SW480 (cell line): ENCODE data around the gene C11orf71.

Experiments
- DNase-seq: peaks from one replicate; pipeline ENCODE4 v3.0.0-alpha.2; 2016; ENCODE audit warnings: low spot score

Gene C11orf71

DNA sequence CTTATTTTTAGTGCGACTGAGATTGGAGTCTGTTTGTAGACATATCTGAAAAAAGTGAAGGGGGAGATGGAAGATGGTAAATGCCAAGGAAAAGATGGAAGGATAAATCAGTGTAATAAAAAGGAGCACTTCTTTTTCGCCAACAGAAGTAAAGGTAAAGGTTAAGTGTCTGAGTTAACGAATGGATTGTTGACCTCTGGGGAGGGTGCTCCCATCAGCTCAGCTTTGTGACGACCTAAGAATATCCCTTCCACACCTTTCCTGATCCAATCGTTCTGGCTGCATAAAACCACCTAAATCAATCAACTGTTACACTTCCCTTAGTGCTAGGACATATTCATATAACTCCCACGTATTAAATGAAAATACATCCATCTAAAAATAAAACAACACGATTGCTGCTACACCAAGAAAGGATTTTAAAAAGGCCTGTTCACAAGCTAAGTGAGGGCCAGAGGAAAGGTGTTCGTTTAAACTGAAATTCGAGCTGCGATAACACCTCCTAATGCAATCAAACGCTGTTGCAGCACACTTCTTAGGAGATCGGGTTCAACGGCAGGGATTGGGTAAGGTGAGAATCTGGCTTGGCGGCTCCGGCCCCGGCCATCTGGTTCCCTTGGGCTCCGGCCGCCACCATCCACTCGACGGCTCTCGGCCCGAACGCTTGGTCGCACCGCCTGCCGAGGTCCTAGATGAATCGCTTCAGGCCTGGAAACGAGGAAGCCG, 658 bp downstream of the C11orf71 start:
- DNase-seq: peak; percentile 58

DNA sequence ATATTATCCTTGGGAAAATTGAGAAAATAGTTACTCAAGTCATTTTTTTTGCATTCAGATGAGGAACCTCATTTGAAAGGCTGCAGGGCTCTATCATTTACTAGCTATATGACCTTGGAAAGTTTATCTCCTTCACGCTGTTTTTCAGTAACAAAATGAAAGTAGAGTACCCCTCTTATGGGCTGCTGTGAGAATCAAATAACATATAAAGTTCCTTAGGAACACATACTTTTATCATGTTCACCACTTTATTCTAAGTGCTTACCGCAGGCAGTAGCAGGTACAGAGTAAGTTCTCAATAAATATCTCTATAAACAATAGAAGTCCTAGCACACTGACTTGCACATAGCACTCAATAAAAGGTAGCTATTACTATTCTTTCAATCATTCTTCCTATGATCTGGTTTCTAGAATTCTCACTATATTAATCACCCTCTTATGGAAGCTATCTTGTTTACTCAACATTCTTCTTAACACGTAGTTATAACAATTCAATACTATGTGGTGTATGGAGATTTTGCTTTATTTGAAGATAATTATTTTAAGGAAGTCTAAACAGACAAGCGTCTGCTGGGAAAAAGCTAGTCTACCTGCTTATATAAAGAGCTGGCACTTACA, 1.9 kb downstream of the C11orf71 start:
- DNase-seq: no peak

DNA sequence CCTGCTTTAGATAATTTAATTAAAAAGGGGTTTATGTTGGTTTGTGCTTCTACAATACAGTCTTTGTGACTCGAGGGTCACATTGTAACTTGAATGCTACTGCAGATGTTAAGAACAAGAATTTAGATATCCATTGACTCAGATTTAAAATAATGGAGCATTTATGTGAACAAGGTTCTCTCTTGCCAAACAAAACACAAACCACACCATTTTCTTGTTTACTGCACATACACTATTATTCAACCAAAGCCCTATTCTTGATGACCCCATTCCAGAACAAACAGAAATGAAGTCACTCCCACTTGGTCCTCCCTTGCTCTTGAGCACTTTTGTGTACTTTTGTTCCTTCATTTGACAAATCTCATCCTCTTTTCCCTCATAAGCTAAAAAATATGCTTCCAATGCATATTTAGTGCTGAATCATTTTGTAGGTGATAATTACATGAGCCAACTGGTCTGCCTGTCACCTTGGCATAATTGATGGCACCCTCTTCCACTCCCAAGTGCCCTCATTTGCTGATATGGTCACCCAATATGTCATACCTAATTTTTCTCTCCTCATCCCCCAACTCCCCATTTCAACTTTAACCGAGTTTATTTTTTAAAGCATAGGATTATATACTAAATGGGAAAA, 2.8 kb downstream of the C11orf71 start:
- no peak for DNase-seq

DNA sequence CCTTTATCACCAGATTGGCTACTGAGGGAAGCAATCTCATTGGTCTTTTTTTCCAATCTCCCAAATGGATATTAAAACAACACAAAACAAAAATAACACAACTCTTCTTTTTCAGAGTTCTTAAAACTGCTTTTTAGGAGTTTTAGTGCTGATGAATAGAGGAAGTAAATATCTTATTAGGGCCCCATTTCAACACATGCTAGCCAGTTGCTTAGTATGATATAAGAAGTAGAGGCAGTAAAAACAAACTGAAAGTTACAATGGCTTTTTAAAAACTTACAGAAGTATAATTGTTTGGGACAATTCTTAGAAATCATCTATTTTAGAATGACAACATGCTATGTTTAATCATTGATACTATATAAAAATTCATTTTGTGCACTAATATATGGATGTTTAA, 3.4 kb downstream of the C11orf71 start:
- no peak for DNase-seq

DNA sequence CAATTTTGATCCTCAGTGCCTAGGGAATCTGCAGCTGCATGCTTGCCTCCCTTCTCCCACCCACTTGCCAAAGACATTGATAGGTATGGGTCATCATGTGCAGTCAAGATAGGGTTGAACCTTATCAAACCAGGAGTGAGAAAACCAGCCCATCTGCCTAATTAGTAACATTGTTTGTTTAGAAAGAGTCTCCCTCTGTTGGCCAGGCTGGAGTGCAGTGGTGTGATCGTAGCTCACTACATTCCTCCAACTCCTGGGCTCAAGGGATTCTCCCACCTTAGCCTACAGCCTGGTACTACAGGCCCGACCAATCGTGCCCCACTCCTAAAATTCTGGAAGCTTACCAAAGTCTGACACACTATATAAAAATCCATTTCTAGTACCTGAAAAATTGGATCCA, 4.6 kb downstream of the C11orf71 start:
- no peak for DNase-seq

DNA sequence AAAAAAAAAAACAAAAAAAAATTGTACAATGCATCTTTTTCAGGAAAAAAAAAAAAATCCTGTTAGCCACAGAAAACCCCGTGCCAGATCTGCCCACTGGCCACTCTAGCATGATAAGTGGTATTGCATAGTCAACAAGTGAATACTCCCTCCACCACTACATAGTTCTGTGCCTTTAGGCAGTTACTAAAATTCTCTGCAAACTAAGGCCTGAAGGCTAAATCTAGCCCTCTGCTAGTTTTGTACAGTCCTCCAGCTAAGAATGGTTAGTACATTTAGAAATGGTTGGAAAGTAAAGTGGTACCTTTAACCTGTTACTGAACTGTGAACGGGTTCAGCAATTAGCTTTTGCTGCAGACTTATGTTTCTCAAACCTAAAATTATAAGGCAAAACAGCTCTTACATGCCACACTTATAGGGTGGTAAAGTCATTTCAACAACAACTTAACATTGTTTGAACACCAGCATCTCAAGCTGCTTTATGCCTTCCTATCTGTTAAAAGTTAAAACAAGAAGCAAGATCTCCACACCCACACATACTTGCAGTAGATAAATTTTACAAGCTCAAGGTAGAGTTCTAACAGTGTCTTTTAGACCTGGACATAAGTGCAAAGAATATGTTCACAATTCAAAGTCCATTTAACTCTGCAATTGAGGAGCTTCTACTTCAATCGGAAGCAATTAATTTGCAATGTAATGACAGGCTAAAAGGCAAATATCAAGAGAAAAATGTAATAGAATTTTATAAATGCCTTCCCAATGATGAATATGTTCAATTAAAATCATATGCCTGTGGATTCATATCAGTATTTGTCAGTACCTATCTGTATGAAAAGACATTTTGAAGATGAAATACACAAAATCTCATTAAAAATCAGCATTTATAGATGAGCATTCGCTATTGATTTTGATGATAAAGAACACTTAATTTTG, 7.3 kb downstream of the C11orf71 start:
- DNase-seq: no peak

DNA sequence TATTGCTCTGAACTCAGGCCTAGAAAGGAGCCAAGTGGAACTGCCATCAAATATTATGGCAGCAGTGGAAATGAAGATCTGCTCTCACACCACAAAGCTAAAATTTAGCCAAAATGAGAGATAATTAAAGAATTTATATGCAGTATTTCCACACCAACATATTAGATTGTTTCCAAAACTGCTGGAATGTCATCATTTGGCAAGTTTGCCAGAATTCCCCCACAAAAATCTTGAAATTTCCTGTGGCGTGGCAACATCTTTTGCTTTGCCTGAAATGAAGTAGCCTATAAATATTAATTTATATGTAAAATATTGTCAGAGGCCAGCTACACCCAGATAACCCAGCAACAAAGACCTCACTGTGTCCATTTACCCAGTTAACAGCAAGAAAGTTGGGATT, 13.8 kb downstream of the C11orf71 start:
- no peak for DNase-seq

DNA sequence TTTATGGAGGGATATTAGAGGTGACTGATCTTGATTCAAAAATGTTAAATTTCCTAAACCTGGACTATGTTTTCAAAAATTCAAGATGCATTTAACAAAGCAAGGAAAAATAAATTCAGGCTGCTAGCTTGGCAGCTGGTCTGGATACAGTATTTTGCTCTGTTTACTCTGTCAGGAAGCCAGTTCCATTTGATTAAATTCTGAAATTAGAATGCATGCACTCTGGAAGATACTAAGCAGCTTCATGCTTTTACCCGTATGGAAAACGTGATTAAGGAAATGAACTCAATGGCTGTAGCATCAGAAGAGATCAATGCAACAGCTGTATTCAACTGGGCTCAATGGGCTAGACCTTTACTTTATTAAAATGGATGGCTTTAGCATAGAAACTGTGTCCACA, 14.2 kb downstream of the C11orf71 start:
- no peak for DNase-seq

DNA sequence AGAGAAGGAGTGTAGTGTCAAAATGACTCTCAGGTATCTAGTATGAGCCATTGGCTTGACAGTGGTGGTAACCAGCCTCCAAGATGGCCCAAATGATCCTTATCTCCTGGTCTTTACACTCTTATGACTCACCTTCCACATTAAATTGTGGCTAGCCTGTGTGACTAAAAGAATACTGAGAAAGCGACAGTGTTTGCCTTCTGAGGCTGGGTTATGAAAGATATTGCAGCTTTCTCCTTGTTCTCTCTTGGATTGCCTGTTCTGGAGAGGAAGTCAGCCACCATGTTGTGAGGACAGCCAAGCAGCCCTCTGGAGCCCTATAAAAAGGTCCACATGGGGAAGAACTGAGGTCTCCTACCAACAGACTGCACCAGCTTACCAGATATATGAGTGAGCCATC, 15.8 kb downstream of the C11orf71 start:
- DNase-seq: no peak

DNA sequence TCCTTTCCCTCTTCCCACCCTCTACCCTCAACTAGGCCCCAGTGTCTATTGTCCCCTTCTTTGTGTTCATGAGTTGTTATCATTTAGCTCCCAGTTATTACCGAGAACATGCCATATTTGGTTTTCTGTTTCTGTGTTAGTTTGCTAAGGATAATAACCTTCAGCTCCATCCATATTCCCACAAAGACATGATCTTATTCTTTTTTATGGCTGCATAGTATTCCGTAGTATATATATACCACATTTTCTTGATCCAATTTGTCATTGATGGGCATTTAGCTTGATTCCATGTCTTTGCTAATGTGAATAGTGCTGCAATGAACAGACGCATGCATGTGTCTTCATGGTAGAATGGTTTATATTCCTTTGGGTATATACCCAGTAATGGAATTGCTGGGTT, 17.8 kb downstream of the C11orf71 start:
- no peak for DNase-seq

DNA sequence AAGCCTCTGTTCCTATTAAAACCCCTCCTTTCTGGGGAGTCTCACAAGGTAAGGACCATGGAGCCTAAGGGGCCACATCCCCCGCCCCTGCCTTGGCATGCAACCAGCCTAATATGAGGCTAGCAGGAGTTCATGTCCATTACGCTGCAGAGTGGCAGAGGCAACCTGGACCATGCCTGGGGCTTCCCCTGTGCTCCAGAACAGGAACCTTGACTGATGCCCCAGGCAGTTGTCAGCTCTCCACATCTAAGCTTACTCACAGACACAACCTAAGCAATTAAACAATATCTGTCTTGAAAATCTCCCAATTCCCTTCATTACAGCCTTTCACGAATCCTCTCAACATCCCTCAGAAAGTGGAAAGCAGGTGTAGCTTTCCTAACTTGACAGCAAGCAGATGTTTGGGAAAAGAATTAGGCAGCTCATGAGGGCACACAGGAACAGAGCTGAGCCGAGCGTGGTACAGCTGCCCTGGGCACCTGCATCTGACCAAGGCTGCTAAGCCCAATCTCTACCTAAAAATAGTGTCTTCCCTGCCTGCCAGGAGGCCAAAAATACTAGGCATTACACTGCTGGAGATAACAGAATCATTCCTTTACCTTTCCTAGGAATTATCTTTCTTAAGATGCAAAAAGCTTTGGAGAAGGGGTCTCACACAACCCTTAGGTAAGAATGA, 20.8 kb downstream of the C11orf71 start:
- no peak for DNase-seq

DNA sequence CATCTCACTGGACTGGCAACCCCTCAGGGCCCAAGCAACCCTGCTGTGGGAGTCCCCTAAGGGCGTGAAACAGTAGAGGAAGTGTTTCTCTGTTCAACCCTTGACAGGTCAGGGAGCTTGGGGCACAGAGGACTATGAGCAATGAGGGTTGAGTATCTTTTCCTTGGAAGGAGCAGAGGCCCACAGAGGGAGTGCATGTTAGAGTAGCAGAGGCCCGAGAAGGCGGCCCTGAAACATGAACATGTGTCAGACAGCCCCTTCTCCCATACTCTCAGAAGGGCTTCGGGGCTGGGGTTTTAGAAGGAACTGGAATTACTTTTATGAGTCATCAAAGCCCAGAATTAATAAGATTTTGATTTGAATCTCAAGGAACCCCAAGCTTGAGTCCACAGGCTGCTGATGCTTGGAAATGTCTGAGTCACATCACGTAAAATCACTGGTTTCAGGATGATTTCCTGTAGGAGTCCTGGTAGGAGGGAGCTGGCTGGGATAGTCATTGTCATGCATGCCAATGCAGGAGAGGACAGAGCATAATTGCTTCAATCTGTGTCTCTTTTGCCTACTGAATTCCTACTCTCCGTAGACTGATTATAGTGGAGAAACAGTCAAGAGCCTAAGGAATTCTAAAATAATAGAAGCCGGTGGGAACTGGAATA, 22.6 kb downstream of the C11orf71 start:
- no peak for DNase-seq

DNA sequence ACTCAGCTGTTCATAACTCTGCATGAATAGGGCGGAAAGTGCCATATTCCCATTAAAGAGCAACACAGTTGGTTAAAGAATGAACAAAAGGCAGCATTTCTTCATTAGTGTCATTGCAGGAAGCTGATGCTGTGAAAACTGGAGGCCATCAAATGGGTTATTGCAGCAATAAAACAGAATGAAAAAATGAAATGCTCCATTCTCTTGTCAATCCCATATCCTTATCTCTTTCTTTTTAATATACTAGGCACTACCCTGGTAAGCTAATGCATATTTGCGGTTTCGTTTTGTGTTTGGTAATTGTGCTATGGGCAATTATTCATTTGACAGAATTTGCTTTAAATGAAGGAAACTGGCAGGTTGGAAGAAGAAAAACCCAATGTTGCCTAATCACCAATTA, 25.3 kb downstream of the C11orf71 start:
- DNase-seq: no peak

DNA sequence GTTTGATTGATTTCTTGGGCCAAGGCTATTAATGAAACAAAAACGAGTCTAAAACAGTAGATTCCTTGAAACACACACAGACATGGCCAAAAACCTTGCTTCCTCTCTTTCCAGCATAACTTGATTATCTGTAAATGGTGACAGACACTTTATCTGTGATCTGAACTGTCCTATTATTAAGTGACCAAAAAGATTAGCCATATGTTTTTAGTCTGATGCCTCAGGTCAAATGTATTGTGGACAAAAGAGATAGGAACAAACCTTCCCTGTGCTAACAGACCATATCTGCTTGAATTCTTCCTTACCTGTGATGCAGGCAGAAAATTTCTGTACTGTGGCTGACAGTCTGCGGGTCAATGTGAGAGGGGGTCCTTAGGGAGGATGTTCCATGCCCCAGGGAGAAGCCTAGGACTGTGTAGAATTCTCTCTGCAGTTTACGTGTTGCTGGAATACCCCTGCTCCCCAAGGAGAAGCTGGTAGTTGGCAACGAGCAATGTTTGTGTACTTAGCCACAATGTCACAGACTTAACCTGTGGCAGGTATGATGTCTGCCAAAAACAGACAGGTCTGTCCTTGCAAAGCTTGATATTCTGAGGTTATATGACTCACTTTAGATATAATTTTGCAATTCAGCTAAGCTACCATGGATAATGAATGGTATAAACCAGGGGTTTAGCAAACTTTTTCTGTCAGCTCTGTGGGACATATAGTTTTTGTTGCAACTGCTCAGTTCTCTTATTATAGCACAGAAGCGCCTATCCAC, 31.2 kb downstream of the C11orf71 start:
- DNase-seq: no peak

DNA sequence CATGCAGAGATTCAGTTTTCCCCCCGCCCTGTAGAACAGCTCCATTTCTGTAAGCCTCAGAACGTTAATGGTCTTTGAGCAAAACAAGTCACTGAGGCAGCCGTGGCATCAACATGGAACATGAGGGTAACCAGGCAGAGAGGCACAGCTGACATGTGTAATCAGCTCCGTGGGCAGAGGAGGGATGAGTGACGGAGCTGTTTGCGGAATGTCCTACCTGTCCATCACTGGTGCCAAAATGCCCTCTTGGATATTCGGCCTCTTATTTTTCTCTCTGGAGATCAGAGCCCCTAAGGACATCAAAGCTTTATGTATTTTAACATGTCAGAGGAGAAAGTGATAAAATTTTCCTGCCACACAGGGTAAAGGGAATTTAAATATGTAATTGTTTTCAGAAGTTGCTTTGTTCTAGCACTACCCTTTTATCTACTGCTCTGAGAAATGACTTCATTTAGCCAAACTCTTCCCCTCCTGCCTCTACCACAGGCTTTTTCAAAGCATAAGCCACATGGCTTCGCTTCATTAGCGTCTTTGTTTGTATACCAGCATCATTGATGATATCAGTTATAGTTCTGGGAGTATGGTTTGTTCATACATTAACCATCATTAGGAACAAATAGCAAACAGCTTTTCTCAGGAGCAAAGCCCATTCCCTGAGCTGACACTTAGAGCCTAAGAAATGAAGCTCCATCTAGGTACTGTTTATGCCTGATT, 32.9 kb downstream of the C11orf71 start:
- no peak for DNase-seq

DNA sequence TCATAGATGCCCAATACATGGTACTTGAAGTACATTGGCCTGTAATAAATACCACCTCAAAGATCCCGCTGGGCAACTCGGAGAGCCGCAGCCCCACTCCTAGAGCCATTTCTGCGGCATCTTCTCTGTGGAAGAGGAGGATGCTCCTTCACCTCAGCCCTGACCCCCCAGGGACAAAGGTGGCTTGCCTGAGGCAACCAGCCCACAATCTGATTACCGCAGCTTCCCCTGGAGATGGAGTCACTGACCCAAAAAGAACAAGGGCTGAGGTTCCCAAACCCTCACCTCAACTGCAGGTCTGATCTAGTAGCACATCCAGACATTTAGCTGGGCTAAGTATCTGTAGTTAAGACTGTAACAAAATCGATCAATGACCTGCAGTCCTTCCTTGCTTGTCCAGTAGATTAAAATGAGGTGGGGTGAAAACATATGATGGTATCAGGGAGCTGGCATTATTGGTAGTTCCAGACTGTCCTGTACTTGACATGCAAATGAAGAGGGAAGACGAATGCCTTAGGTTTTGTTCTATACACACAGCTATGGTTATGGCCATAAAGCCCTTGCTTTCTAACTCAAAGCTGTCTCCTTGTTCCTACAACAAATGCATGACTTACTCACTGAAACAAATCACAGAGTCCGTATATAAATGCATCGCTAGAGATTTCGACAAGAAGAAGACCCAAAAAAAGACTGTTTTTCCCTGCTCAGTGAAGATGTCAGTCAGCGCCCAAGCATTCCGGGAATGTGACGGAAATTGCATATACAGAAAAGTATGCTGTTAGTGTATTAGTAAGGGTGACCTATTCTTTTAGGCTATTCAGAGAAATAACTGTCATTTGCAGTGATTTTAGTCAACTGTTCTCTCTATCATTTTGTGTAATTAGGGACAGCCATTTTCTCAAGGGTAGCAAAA, 33.7 kb downstream of the C11orf71 start:
- no peak for DNase-seq

DNA sequence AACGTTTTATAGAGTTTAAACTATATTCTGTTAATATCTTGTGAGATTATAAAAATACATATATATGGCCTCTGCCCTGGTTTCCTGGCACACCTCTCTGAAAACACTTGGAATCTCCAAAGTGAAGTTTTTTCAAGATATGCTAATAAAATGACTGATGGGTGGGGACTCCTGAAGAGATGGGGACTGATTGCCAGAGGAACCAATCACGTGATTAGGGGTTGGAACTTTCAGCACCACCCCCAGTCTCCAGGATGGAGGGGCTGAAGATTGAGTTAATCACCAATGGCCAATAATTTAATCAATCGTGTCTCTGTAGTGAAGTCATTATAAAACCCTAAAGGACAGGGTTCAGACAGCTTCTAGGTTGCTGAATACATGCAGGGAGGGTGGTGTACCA, 37.4 kb downstream of the C11orf71 start:
- DNase-seq: no peak

DNA sequence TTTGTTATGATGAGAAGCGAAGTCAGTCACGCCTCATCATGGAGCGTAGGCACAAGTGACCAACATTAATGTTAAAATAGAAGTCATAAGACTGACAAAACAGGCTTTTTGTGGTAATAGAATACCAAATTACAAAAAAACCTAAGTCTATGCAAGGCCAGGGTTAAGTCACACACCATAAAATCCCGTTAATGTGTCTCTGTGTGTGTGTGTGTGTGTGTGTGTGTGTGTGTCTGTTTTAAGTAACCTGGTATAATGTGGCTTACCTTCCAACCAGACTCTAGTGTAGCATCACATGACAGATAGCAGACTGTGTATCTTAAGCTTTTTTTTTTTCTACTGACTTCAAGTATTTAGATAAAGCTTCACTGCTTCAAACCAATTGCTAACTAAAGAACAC, 38.0 kb downstream of the C11orf71 start:
- DNase-seq: no peak

DNA sequence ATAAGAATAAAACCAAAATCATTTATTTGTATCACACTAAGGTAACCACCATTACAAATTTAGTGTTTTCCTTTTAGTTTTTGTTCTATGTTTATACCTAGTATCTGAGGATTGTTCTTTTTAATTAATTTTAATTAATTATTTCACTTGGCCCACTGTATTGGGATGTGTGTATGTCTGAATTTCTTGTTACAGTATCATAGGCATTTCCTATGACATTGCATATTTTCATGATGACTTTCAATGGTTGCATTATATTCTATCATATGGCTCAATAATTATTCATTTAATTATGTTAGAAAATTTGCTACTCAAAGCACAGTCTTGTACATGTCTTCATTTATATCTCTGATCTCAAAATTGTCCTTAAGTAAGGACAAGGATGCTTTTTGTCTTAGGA, 41.0 kb downstream of the C11orf71 start:
- DNase-seq: no peak
